ENCODE results near the gene ASB1.

The ASB1 gene

DNA sequence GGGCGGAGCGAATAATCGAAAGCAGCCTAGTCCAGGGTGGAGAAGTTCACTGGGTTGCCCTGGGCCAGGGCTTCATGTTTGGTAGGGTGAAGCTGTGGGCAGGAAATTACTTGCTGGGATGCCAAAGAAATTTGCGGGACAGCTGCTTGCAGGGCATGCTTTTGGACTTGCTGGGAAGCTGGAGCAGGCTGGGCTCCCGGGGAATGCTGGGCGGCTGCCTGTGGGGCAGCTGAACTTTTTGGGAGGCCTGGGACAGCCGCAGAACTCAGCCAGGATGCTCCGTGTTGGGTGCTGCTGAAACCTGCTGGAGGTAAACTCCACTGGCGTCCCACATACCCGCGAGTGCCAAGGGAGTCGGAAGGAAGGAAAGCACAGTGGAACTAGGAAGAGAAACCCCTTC, 31.9 kb downstream of the ASB1 start:
- peak overlapping the region in 2 of 21 experiments; percentile 11 to 43 for H3K27ac ChIP-seq
- H3K4me3 ChIP-seq = no peak overlapping the region

- H3K27ac ChIP-seq = peak overlapping the region in 1 of 21 experiments; percentile 11
- H3K4me3 ChIP-seq = no peak overlapping the region
Observed at GRCh38 chr2:238459081-238459629, 32.4 kb downstream of the ASB1 start.

DNA sequence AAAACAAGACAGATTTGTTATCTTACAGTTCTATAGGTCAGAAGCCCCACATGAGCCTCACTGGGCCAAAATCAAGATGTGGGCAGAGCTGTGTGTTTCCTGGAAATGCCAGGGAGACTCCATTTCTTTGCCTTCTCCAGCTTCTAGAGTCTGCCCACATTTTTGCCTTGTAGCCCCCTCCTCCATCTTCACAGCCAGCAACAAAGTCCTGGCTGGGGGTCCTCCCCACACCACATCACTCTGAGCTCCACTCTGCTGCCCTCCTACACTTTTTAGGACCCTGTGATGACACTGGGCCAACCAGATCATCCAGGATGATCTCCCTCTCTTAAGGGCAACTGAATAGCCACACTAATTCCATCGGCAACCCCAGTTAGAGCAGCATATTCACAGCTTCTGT, 34.3 kb downstream of the ASB1 start:
- H3K27ac ChIP-seq = no peak overlapping the region
- H3K4me3 ChIP-seq = no peak overlapping the region

GRCh38 chr2:238461491-238461890, 34.8 kb downstream of the ASB1 start:
- no peak overlapping the region for H3K4me3 ChIP-seq
- H3K27ac ChIP-seq = no peak overlapping the region

DNA sequence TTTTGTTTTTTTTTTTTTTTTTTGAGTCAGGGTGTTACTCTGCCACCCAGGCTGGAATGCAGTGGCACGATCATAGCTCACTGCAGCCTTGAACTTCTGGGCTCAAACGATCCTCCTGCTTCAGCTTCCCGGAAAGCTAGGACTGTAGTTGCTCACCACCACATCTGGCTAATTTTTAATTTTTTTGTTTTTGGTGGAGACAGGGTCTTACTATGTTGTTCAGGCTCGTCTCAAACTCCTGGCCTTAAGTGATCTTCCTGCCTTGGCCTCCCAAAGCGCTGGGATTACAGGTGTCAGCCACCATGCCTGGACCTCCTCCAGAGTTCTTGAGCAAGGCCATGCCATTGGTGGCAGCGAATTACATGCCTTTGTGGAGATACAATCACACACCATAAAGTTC, 35.2 kb downstream of the ASB1 start:
- H3K4me3 ChIP-seq = no peak overlapping the region
- no peak overlapping the region for H3K27ac ChIP-seq

GRCh38 chr2:238462782-238463396, 36.2 kb downstream of the ASB1 start:
- Histone ChIP-seq H3K27ac (no peak overlapping the region), H3K4me3 (no peak overlapping the region)

DNA sequence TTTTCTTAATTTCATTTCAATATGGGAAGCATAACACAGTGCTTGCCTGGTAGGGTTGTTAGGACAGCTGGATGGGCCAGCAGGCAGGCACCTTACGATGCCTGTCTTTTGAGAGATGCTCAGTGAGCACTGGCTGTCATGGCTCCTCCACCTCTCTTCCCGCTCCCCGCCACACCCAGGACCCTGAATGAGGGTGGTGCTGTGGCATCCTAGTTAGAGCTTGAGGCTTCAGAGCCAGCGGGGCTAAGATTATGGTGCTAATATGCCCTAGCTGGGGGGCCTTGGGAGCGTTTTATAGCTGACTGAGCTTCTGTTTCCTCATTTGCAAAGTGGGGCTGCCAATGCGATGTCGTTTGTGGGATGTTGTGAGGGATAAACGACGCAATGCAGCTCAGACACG, 37.7 kb downstream of the ASB1 start:
- Histone ChIP-seq H3K27ac (no peak overlapping the region), H3K4me3 (no peak overlapping the region)

DNA sequence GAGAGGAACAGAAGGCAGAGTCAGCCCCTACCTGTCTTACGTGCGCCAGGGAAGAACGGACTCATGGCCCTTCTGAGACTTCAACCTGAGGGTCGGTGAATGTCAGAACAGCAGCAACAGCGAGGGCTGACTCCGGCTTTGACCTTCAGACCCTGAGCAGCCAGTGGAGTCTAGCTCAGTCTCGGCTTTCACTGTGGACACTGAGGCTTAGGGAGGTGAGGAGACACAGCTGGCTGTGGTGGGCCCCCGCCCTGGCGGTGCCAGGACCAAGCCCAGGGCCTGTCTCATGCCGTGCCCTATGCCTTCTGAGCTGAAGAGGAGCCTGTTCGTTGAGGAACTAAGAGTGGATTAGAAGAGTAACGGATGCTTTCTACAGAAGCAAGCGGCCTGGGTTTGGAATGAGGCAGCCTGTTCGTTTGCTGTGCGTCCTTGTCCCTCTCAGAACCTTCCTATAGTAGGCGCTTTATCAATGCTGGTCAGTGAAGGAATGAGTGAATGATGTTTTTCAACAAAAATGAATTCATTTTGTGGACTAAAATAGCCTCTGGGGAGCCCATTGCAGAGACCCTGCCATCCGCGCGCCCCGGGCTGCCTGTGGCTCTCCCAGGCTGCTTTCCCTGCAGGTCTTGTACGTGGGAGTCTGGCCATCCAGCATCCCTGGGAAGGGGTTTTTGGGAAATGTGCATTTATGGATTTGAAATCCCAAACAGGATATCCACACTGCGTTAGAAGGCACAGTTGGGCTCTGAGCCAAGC, 38.9 kb downstream of the ASB1 start:
- H3K27ac ChIP-seq = no peak overlapping the region
- no peak overlapping the region for H3K4me3 ChIP-seq

DNA sequence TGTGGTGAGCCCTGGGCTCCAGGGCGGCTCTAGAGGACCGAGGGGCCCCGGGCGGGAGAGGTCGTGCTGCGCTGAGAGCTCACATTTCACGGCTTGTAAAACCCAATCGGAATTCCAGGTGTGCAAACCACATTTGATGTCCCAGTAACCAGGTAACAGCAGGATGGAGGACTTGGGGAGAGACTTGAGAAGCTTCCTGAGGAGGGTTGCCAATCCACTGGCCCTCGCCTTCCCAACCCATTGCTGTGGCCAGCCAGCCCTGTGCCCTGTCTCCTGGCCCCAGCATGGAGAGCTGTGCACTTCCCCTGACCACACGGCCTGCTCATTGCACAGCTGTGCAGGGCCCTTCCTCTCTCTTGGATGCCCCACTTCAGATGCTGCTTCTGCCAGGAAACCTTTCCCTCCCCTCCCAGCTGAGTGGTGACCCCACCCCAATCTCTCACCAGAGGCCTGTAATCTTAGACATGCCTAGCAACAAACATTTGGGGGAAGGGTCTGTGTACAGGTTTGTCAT, 39.6 kb downstream of the ASB1 start:
- Histone ChIP-seq H3K27ac (no peak overlapping the region), H3K4me3 (no peak overlapping the region)

GRCh38 chr2:238467062-238467461, 40.3 kb downstream of the ASB1 start:
- H3K4me3 ChIP-seq = no peak overlapping the region
- no peak overlapping the region for H3K27ac ChIP-seq

- no peak overlapping the region for H3K4me3 ChIP-seq
- H3K27ac ChIP-seq = no peak overlapping the region
Observed at GRCh38 chr2:238467792-238468191, 41.1 kb downstream of the ASB1 start.

DNA sequence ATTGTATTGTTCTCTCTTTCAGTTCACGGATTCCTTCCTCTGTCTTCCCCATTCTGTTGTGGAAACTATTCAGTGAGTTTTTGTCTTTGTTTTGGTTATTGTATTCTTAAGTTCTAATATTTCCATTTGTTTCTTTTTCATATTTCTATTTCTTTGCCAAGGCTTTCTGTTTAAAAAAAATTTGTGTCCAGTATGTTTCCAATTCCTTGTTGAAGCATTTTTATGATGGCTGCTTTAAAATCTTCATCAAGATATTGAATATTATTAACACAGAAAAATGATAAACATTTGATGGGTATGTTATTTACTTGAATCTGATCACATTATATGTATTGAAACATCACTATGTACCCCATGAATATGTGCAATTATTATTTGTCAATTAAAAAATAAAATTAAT, 42.4 kb downstream of the ASB1 start:
- H3K27ac ChIP-seq = no peak overlapping the region
- H3K4me3 ChIP-seq = no peak overlapping the region

DNA sequence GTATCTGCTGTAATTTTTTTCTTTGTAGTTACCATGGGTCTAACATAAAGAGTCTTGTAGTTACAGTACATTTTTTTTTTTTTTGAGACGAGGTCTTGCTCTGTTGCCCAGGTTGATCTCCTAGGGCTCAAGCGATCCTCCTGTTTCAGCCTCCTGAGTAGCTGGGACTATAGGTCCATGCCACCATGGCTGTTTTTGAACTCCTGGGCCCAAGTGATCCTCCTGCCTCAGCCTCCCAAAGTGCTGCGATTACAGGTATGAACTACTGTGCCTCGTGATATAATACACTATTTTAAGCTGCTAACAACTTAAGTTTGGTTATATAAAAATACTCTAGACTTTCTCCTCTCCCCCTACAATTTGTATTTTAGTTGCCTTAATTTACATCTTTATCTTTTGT, 46.3 kb downstream of the ASB1 start:
- H3K27ac ChIP-seq = no peak overlapping the region

DNA sequence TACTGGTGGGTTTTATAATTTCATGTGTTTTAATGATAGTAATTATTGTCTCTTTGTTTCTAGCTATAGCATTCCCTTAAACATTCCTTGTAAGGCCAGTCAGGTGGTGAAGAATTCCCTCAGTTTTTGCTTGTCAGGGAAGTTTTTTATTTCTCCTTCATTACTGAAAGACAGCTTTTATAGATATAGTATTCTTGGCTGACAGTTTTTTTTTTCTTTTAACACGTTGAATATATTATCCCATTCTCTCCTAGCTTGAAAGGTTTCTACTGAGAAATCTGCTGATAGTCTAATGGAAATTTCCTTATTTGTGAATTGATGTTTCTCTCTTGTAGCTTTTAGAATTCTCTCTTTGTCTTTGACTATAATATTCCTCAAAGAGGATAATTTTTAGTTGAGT, 46.8 kb downstream of the ASB1 start:
- Histone ChIP-seq H3K27ac (no peak overlapping the region), H3K4me3 (no peak overlapping the region)

More for the DNA sequence above, 46.3 kb downstream of the ASB1 start:
- H3K4me3 ChIP-seq = no peak overlapping the region

GRCh38 chr2:238475034-238475433, 48.3 kb downstream of the ASB1 start:
- no peak overlapping the region for H3K4me3 ChIP-seq
- no peak overlapping the region for H3K27ac ChIP-seq

- Histone ChIP-seq H3K4me3 (no peak overlapping the region), H3K27ac (no peak overlapping the region)
Observed at GRCh38 chr2:238475566-238475965, 48.8 kb downstream of the ASB1 start.

DNA sequence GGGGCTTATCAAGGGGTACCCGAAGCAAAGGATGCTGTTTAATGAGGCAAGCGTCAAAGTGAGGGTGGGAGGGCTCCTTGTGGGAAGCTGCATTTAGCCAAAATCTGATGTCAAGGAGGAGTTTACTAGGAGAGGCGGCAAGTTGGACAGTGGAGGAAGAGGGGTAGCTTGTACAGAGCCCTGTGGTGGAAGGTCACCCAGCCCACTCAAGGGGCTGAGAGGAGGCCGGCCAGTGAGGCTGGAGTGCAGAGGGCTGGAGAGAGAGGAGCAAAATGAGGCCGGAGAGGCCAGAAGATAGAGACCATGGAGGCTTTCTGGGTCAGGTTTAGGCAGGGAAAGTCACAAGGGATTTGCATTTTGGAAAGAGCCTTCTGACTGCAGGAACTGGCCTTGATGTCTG, 49.5 kb downstream of the ASB1 start:
- H3K4me3 ChIP-seq = no peak overlapping the region
- no peak overlapping the region for H3K27ac ChIP-seq

DNA sequence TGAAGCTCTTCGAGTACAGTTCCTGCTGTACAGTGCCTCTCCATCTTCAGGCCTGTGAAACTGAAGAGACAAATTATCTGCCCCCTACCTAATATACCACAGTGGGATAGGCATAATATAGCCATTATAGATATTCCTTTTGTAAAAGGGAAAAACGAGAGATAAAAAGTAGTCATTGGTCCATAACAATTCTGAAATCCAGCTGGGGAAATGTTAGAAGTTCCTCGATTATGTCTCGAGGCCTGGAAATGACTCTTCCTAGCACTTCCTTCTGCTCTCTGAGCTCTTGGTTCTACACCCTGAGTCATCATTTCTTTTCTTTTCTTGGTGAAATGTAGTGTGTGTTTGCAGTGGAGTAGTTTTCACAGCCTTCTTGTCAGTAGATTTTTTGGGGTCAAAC, 51.5 kb downstream of the ASB1 start:
- Histone ChIP-seq H3K4me3 (no peak overlapping the region), H3K27ac (no peak overlapping the region)

- Histone ChIP-seq H3K4me3 (no peak overlapping the region), H3K27ac (no peak overlapping the region)
Observed at GRCh38 chr2:238479847-238480246, 53.1 kb downstream of the ASB1 start.

DNA sequence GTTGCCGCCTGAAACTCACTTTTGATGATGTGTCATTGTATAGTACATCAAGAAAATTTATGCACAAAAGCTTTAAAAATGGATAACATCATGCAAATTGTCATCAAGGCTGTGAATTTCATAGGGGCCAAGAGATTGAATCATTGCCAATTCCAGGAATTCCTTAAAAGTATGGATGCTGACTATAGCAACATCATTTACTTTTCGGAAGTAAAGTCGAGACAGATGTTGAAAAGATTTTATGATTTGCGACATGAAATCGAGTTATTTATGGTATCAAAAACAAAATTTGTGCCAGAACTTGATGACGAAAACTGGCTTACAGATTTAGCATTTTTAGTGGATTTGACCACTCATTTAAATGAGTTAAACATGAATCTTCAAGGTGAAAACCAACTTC, 56.3 kb downstream of the ASB1 start:
- H3K4me3 ChIP-seq = no peak overlapping the region
- H3K27ac ChIP-seq = no peak overlapping the region

GRCh38 chr2:238483656-238484055, 56.9 kb downstream of the ASB1 start:
- no peak overlapping the region for H3K27ac ChIP-seq
- H3K4me3 ChIP-seq = no peak overlapping the region
